ENCODE results near the gene MEIS2. TPM values are rescaled to one million over a fixed set of nuclear protein-coding genes. Genes with fewer than 3 reads are reported as not detected.

Gene MEIS2
- total RNA-seq, 1 donor from 2014 or later: 6.0 TPM

GRCh38 chr15:36996538-36997181 lies 103.7 kb downstream of the MEIS2 start:
- H3K4me1 Mint-ChIP-seq (ENCODE audit: low read depth, unreplicated experiment): peaks cover 5% of the 10 kb centered on the region
- H3K9me3 Mint-ChIP-seq (ENCODE audit: unreplicated experiment): no peaks in the 10 kb centered on the region
- no peak for TF ChIP-seq CTCF (IDR thresholded peaks at IDR 0.05; ENCODE audit: partially characterized antibody, unreplicated experiment)
- no peak overlapping the region for H3K27ac Mint-ChIP-seq (ENCODE audit: unreplicated experiment)
- peaks cover 2% of the 10 kb centered on the region for H3K27me3 Mint-ChIP-seq (ENCODE audit: unreplicated experiment)
- no peaks in the 10 kb centered on the region for H3K36me3 Mint-ChIP-seq (ENCODE audit: unreplicated experiment)
- no peak overlapping the region for H3K4me3 Mint-ChIP-seq (ENCODE audit: unreplicated experiment)
- no peak for DNase-seq

- no peak for DNase-seq
- no peaks in the 10 kb centered on the region for H3K36me3 Mint-ChIP-seq (ENCODE audit: unreplicated experiment)
- H3K27me3 Mint-ChIP-seq (ENCODE audit: unreplicated experiment): peaks cover 2% of the 10 kb centered on the region
- peaks cover 5% of the 10 kb centered on the region for H3K4me1 Mint-ChIP-seq (ENCODE audit: low read depth, unreplicated experiment)
- H3K9me3 Mint-ChIP-seq (ENCODE audit: unreplicated experiment): no peaks in the 10 kb centered on the region
- TF ChIP-seq CTCF (IDR thresholded peaks at IDR 0.05; ENCODE audit: partially characterized antibody, unreplicated experiment): no peak
- no peak overlapping the region for H3K4me3 Mint-ChIP-seq (ENCODE audit: unreplicated experiment)
- H3K27ac Mint-ChIP-seq (ENCODE audit: unreplicated experiment): no peak overlapping the region
These were observed 104.2 kb downstream of the MEIS2 start for GRCh38 chr15:36996121-36996520.

GRCh38 chr15:36994790-36995189 lies 105.6 kb downstream of the MEIS2 start:
- Mint-ChIP-seq H3K27me3 (ENCODE audit: unreplicated experiment) (peaks cover 2% of the 10 kb centered on the region), H3K4me1 (ENCODE audit: low read depth, unreplicated experiment) (peaks cover 5% of the 10 kb centered on the region), H3K9me3 (ENCODE audit: unreplicated experiment) (no peaks in the 10 kb centered on the region), H3K36me3 (ENCODE audit: unreplicated experiment) (no peaks in the 10 kb centered on the region), H3K27ac (ENCODE audit: unreplicated experiment) (no peak overlapping the region), H3K4me3 (ENCODE audit: unreplicated experiment) (no peak overlapping the region)
- no peak for DNase-seq
- TF ChIP-seq CTCF (IDR thresholded peaks at IDR 0.05; ENCODE audit: partially characterized antibody, unreplicated experiment): no peak

GRCh38 chr15:36992454-36992853 lies 107.9 kb downstream of the MEIS2 start:
- no peak for DNase-seq
- Mint-ChIP-seq H3K27me3 (ENCODE audit: unreplicated experiment) (no peaks in the 10 kb centered on the region), H3K27ac (ENCODE audit: unreplicated experiment) (no peak overlapping the region), H3K4me1 (ENCODE audit: low read depth, unreplicated experiment) (peaks cover 5% of the 10 kb centered on the region), H3K4me3 (ENCODE audit: unreplicated experiment) (no peak overlapping the region), H3K9me3 (ENCODE audit: unreplicated experiment) (no peaks in the 10 kb centered on the region), H3K36me3 (ENCODE audit: unreplicated experiment) (no peaks in the 10 kb centered on the region)
- no peak for TF ChIP-seq CTCF (IDR thresholded peaks at IDR 0.05; ENCODE audit: partially characterized antibody, unreplicated experiment)

GRCh38 chr15:36988947-36989346 lies 111.4 kb downstream of the MEIS2 start:
- Mint-ChIP-seq H3K4me3 (ENCODE audit: unreplicated experiment) (no peak overlapping the region), H3K9me3 (ENCODE audit: unreplicated experiment) (no peaks in the 10 kb centered on the region), H3K4me1 (ENCODE audit: low read depth, unreplicated experiment) (no peaks in the 10 kb centered on the region), H3K36me3 (ENCODE audit: unreplicated experiment) (peaks cover 15% of the 10 kb centered on the region), H3K27me3 (ENCODE audit: unreplicated experiment) (no peaks in the 10 kb centered on the region), H3K27ac (ENCODE audit: unreplicated experiment) (no peak overlapping the region)
- no peak for TF ChIP-seq CTCF (IDR thresholded peaks at IDR 0.05; ENCODE audit: partially characterized antibody, unreplicated experiment)
- DNase-seq: no peak
